Amygdala (tissue), 56 donors: ENCODE results near the gene CPLANE1.
A peak's percentile ranks its signal among the peaks of the same experiment; 100 is the strongest.

ENCODE experiments used
- DNase-seq, 56 donors: peaks; one replicate each; lab custom pipeline; 2025; lab: John Stamatoyannopoulos, UW

Gene CPLANE1

DNA sequence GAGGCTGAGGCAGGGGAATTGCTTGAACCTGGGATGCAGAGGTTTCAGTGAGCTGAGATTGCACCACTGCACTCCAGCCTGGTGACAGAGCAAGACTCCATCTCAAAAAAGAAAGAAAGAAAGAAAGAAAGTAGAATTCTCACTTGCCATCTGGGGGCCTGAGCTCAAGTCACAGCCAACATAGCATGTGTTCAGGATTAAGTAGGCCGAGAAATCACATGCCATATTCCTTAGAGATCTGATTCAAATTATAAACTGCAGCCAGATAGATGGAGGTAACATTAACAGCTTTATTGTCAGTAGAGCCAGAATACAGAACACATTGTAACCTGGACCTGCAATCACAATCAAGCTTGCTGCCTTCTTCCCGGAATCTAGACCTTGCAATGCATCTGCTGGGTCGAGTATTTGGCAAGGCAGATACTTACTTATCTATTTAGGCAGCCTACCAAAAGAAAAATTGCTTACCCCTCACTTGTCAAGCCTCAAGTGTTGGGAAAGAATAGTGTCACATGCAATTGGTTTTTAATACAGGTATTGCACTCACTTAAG lies 173.7 kb downstream of the CPLANE1 start:
- no peak for DNase-seq

- peak in 31 of 56 donors; percentile 2 to 68 (median 28) for DNase-seq
These were observed 177.1 kb downstream of the CPLANE1 start for GRCh38 chr5:37071901-37072581.

DNA sequence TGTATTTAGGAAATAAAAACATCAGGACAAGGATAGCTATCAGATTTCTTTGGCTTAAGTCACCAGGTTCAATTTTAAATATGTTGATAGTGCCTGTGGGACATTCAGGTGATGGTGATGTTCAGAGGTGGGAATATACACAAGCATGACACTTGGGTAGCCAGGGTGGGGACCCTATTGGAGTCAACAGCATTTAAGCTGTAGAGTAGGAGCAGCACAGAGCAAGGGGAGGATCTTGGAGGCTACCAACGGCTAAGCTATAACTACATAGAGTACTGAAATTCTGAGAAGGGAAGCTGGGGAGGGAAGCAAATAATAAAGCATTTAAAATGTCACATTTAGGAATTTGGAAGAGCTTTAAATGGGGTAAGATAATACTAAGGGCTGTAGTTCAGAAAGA lies 177.7 kb downstream of the CPLANE1 start:
- peak in 1 of 56 donors; percentile 5 for DNase-seq

DNA sequence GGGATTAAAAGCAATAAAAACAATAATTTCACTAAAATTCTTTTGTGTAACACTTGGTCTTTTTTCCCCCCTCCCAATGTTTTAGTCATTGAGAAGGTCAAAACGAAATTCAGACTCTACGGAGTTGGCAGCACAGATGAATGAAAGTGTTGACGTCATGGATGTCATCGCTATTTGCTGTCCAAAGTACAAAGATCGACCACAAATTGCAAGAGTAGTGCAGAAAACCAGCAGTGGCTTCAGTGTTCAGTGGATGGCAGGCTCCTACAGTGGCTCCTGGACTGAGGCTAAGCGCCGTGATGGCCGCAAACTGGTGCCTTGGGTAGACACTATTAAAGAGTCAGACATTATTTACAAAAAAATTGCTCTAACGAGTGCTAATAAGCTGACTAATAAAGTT lies 184.7 kb downstream of the CPLANE1 start:
- DNase-seq = no peak

GRCh38 chr5:37063739-37064138 lies 185.4 kb downstream of the CPLANE1 start:
- no peak for DNase-seq

DNA sequence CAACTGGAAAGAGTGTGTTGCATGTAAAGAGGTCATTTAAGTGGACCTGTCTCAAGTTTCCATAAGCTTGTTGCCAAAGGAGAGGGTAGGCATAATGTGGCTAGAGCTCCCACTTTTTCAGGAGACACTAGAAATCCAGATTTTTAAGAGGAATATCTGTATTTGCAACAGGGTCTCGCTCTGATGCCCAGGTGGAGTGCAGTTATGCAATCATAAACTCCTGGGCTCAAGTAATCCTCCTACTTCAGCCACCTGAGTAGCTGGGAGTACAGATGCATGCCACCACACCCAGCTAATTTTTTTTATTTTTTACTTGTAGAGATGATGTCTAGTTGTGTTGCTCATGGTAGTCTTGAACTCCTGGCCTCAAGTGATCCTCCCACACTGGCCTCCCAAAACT lies 189.1 kb downstream of the CPLANE1 start:
- no peak for DNase-seq

DNA sequence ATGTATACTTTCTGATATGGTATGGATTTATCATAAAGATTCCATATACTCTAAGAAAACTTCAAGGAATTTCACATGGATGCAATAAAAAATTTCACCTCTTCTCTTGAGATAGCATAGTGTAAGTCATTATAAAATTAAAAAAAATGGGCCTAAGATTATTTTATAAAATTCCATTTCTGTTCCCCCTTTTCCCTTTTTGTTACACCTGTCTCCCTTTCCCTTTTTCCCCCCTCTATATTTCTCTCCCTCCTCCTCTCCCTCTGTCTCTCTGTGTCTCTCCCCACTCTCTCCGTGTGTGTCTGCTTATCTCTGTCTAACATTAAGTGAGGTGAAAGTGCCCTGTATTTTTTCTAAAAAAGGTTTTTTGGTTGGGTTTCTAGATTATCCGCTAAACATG lies 192.4 kb downstream of the CPLANE1 start:
- DNase-seq = no peak
